H1 (cell line): ENCODE results near the gene ALDH1A3. TPM values are rescaled to one million over a fixed set of nuclear protein-coding genes. Genes with fewer than 3 reads are reported as not detected.

Source experiments
- polyA plus RNA-seq, 7 experiments: library from polyadenylated mRNA; depleted of rRNA in 3 of 7; stranded (reverse) in 5 of 7; unstranded in 2 of 7; fragments of >200 nt in 5 of 7; fragments of 200-250 nt in 2 of 7; gene quantifications; 1 replicate in 5 of 7; 2 replicates in 1 of 7; 4 replicates in 1 of 7; pipeline versions ENCODE4 v1.2.1 to v1.2.3, GENCODE V29; 2011 to 2013; ENCODE audit warnings: missing spikeins in 2 of 7, mixed read lengths in 2 of 7
- total RNA-seq: library from RNA; stranded (reverse); fragmentation: NEBNext Ultra II Directional; extraction: Animal tissue kit (Norgen Biotek cat#: 25700); gene quantifications from 2 replicates; pipeline ENCODE4 v1.2.1, GENCODE V29; 2021
- TF ChIP-seq, protein P1 (sequence below): IDR thresholded peaks from 2 replicates; pipeline ENCODE4 v1.6.1; 2012; ENCODE audit warnings: low read length, inconsistent platforms

Gene ALDH1A3
- total and polyA plus RNA-seq, 2 of the 8 experiments (the other 6 are each of a cell fraction or from before 2014, with no cell fraction given) = 2.2 to 5.5 TPM

DNA sequence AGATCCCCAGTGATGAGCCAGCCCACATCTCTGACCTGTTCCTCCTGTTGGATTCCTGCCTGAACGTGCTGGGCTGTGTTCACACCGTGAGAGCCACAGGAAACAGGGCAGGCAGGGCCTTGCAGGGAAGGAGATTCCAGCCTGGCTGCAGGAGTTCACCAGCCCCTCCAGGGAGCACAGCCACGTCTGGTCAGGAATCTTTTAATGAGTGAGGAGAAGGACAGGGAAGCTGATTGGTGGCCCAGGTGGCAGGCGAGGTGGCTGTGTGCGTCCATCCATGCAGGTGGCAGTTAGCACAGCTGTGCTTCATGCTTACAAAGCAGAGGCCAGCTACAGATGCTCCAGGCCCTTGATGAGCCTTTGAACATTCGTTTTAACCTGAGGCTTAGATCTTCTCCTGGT is 50.0 kb downstream of the ALDH1A3 start (continued):
- TF ChIP-seq, protein P1, sequence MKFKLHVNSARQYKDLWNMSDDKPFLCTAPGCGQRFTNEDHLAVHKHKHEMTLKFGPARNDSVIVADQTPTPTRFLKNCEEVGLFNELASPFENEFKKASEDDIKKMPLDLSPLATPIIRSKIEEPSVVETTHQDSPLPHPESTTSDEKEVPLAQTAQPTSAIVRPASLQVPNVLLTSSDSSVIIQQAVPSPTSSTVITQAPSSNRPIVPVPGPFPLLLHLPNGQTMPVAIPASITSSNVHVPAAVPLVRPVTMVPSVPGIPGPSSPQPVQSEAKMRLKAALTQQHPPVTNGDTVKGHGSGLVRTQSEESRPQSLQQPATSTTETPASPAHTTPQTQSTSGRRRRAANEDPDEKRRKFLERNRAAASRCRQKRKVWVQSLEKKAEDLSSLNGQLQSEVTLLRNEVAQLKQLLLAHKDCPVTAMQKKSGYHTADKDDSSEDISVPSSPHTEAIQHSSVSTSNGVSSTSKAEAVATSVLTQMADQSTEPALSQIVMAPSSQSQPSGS = no peak
